HG02943 (cell line): ENCODE measurements around the gene SLC1A5.
"Not testable (repeated sequence)": the region's sequence is repeated elsewhere in the genome, so short reads cannot be mapped to it uniquely, and the experiment has no call there.

Experiments used
- ATAC-seq: cut with Tn5 transposase; IDR thresholded peaks from one replicate; pipeline ENCODE4 v1.9.1; 2021; ENCODE audit warnings: mild to moderate bottlenecking, low read depth, moderate library complexity; ENCODE audit not compliant: unreplicated experiment

The SLC1A5 gene

GRCh38 chr19:46802152-46802551 is 13.8 kb upstream of the SLC1A5 start:
- no peak for ATAC-seq

- ATAC-seq, result no peak
Observed at GRCh38 chr19:46798713-46799112, 10.3 kb upstream of the SLC1A5 start.

- no peak for ATAC-seq
Observed at GRCh38 chr19:46797881-46798280, 9.5 kb upstream of the SLC1A5 start.

GRCh38 chr19:46791944-46792343 is 3.5 kb upstream of the SLC1A5 start:
- no peak for ATAC-seq

- ATAC-seq, result no peak
Observed at GRCh38 chr19:46789371-46789770, 977 bp upstream of the SLC1A5 start.

GRCh38 chr19:46788968-46789338 is 559 bp upstream of the SLC1A5 start:
- ATAC-seq, result no peak

- ATAC-seq, result no peak
Observed at GRCh38 chr19:46787331-46788261, 798 bp downstream of the SLC1A5 start.

GRCh38 chr19:46787040-46787330 is 1.4 kb downstream of the SLC1A5 start:
- no peak for ATAC-seq

GRCh38 chr19:46786236-46787039 is 2.0 kb downstream of the SLC1A5 start:
- ATAC-seq, result no peak

- ATAC-seq, result no peak
Observed at GRCh38 chr19:46785980-46786235, 2.5 kb downstream of the SLC1A5 start.

- ATAC-seq, result no peak
Observed at GRCh38 chr19:46785054-46785979, 3.1 kb downstream of the SLC1A5 start.

GRCh38 chr19:46784262-46785053 is 3.9 kb downstream of the SLC1A5 start:
- ATAC-seq, result no peak

- no peak for ATAC-seq
Observed at GRCh38 chr19:46783670-46784069, 4.7 kb downstream of the SLC1A5 start.

GRCh38 chr19:46782355-46783019 is 5.9 kb downstream of the SLC1A5 start:
- no peak for ATAC-seq

GRCh38 chr19:46777956-46778645 is 10.3 kb downstream of the SLC1A5 start:
- ATAC-seq, result not testable (repeated sequence)

GRCh38 chr19:46776927-46777911 is 11.2 kb downstream of the SLC1A5 start:
- no peak for ATAC-seq

GRCh38 chr19:46775642-46776258 is 12.6 kb downstream of the SLC1A5 start:
- no peak for ATAC-seq

GRCh38 chr19:46773018-46773399 is 15.4 kb downstream of the SLC1A5 start:
- ATAC-seq, result no peak
